BLaER1 (cell line): ENCODE data around the gene VIPAS39.

Experiments used
- H3K27ac ChIP-seq: shearing (Covaris generic); formaldehyde crosslinking; 2 replicates; pipeline ENCODE4 v1.8.1; 2022
- H3K27me3 ChIP-seq: shearing (Covaris generic); formaldehyde crosslinking; 2 replicates; pipeline ENCODE4 v1.8.1; 2022
- H3K36me3 ChIP-seq: shearing (Covaris generic); formaldehyde crosslinking; 2 replicates; pipeline ENCODE4 v1.8.1; 2022
- H3K4me1 ChIP-seq: shearing (Covaris generic); formaldehyde crosslinking; 2 replicates; pipeline ENCODE4 v1.8.1; 2022
- H3K4me2 ChIP-seq: shearing (Covaris generic); formaldehyde crosslinking; 2 replicates; pipeline ENCODE4 v1.8.1; 2022
- H3K4me3 ChIP-seq: shearing (Covaris generic); formaldehyde crosslinking; 2 replicates; pipeline ENCODE4 v1.8.1; 2022
- H3K9ac ChIP-seq: shearing (Covaris generic); formaldehyde crosslinking; 2 replicates; pipeline ENCODE4 v1.8.1; 2022
- H3K9me3 ChIP-seq: shearing (Covaris generic); formaldehyde crosslinking; 2 replicates; pipeline ENCODE4 v1.8.1; 2022
- H4K20me1 ChIP-seq: shearing (Covaris generic); formaldehyde crosslinking; 2 replicates; pipeline ENCODE4 v1.8.1; 2022
- Cebpa-rat ChIP-seq: shearing (Covaris generic); IDR thresholded peaks from 2 replicates; pipeline ENCODE4 v1.8.1; 2022

VIPAS39 gene

GRCh38 chr14:77407158-77407557, 50.2 kb downstream of the VIPAS39 start:
- H3K9ac ChIP-seq, result no peak overlapping the region
- H3K27ac ChIP-seq, result no peak overlapping the region
- peak overlapping the region; percentile 0; the same call in 1 of the 2 replicates for H3K4me2 ChIP-seq
- H4K20me1 ChIP-seq, result no peaks in the 10 kb centered on the region
- H3K4me1 ChIP-seq, result peaks cover 5% of the 10 kb centered on the region; the same call in 1 of the 2 replicates
- H3K9me3 ChIP-seq, result no peaks in the 10 kb centered on the region
- no peaks in the 10 kb centered on the region for H3K27me3 ChIP-seq
- no peak overlapping the region for H3K4me3 ChIP-seq
- TF ChIP-seq Cebpa-rat, result no peak
- no peaks in the 10 kb centered on the region for H3K36me3 ChIP-seq

DNA sequence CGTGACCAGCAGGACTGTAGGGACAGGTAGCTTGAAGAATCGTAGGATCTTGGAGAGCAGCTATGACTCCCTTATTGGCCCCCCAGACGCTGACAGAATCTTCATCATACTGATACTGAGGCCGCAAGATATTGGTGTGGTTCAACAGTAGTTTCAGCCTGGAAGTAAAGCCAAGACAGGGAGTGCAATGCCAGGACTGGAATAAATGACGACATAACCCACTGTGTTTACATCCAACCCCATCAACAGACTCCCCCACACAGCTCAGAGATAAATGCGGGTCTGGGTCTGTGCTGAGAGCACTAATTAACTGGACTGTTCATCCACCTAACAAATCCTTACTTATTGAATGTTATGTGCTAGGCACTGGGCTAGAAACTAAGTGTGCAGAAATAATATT, 50.7 kb downstream of the VIPAS39 start:
- H3K36me3 ChIP-seq, result no peaks in the 10 kb centered on the region
- no peak overlapping the region for H3K4me2 ChIP-seq
- peaks cover 5% of the 10 kb centered on the region; the same call in 1 of the 2 replicates for H3K4me1 ChIP-seq
- H3K27me3 ChIP-seq, result no peaks in the 10 kb centered on the region
- H3K9ac ChIP-seq, result no peak overlapping the region
- H4K20me1 ChIP-seq, result no peaks in the 10 kb centered on the region
- no peak for TF ChIP-seq Cebpa-rat
- H3K27ac ChIP-seq, result no peak overlapping the region
- no peak overlapping the region for H3K4me3 ChIP-seq
- no peaks in the 10 kb centered on the region for H3K9me3 ChIP-seq

DNA sequence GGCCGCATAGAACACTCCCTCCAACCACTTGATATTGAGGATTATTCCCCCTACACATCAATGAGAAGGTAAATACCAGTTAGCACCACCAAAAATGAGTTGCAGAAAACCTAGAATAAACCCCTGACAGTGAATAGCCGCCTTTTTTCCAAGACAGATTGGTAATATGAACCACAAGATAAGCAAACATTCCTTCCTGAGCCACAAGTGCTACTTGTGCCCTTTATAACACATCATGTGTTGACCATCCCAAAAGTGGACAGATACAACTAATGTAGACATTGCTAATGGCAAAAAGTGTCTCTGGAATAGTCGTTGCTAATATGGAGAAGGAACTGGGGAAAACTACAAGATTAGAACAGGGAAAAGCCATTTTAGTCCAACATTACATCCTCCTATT, 51.3 kb downstream of the VIPAS39 start:
- Histone ChIP-seq H3K36me3 (no peaks in the 10 kb centered on the region), H3K4me1 (peaks cover 5% of the 10 kb centered on the region; the same call in 1 of the 2 replicates), H3K4me3 (no peak overlapping the region), H3K9me3 (no peaks in the 10 kb centered on the region), H4K20me1 (no peaks in the 10 kb centered on the region), H3K4me2 (no peak overlapping the region), H3K9ac (no peak overlapping the region), H3K27me3 (no peaks in the 10 kb centered on the region), H3K27ac (no peak overlapping the region)
- TF ChIP-seq Cebpa-rat, result no peak

- no peaks in the 10 kb centered on the region for H3K36me3 ChIP-seq
Measured at GRCh38 chr14:77403768-77404167, 53.6 kb downstream of the VIPAS39 start.

DNA sequence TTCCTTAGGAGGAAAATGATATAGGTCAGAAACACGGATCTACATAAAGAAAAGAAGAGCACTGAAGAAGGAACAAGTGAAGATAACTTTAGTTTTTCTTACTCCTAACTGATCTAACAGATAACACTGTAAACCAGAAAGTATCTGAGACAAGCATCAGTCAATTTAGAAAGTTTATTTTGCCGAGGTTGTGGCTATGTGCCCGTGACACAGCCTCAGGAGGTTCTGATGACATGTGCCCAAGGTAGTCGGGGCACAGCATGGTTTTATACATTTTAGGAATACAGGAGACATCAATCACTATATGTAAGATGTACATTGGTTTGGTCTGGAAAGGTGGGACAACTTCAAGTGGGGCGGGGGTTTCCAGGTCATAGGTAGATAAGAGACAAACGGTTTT, 57.2 kb downstream of the VIPAS39 start:
- Histone ChIP-seq H3K9ac (no peak overlapping the region), H3K9me3 (peaks cover 7% of the 10 kb centered on the region), H3K36me3 (no peaks in the 10 kb centered on the region), H3K27me3 (no peaks in the 10 kb centered on the region), H3K4me1 (no peaks in the 10 kb centered on the region), H4K20me1 (no peaks in the 10 kb centered on the region), H3K4me3 (no peak overlapping the region), H3K4me2 (no peak overlapping the region), H3K27ac (no peak overlapping the region)
- TF ChIP-seq Cebpa-rat, result no peak

More at GRCh38 chr14:77403768-77404167, 53.6 kb downstream of the VIPAS39 start:
- Histone ChIP-seq H3K4me1 (peaks cover 5% of the 10 kb centered on the region; the same call in 1 of the 2 replicates), H4K20me1 (no peaks in the 10 kb centered on the region), H3K27ac (no peak overlapping the region), H3K9ac (no peak overlapping the region), H3K4me3 (no peak overlapping the region), H3K4me2 (no peak overlapping the region), H3K9me3 (no peaks in the 10 kb centered on the region), H3K27me3 (no peaks in the 10 kb centered on the region)
- no peak for TF ChIP-seq Cebpa-rat

DNA sequence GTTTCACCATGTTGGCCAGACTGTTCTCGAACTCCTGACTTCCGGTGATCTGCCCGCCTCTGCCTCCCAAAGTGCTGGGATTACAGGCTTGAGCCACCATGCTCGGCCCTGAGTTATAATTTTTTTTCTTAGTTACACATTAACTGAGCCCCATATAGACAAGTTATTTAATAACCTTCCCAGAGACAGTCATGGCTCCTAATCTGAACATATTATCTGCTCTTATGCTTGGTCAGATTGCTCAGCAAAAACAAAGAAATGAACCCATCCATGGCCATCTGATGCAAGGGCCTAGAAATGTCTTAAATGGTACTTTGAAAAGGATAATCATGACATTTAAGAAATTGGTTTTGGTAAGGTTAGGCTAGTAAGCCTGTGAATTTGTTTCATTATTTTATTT, 67.2 kb downstream of the VIPAS39 start:
- Histone ChIP-seq H3K36me3 (no peaks in the 10 kb centered on the region), H3K4me3 (no peak overlapping the region), H3K4me2 (no peak overlapping the region), H3K4me1 (no peaks in the 10 kb centered on the region), H4K20me1 (no peaks in the 10 kb centered on the region), H3K9me3 (no peaks in the 10 kb centered on the region), H3K9ac (no peak overlapping the region), H3K27ac (no peak overlapping the region), H3K27me3 (no peaks in the 10 kb centered on the region)
- TF ChIP-seq Cebpa-rat, result no peak

GRCh38 chr14:77378701-77379100, 78.7 kb downstream of the VIPAS39 start:
- no peak for TF ChIP-seq Cebpa-rat
- Histone ChIP-seq H3K9ac (no peak overlapping the region), H3K36me3 (no peaks in the 10 kb centered on the region), H3K4me2 (no peak overlapping the region), H3K27ac (no peak overlapping the region), H3K9me3 (no peaks in the 10 kb centered on the region), H4K20me1 (no peaks in the 10 kb centered on the region), H3K4me1 (peaks cover 21% of the 10 kb centered on the region), H3K27me3 (no peaks in the 10 kb centered on the region), H3K4me3 (no peak overlapping the region)

GRCh38 chr14:77377502-77377844, 79.9 kb downstream of the VIPAS39 start:
- no peaks in the 10 kb centered on the region for H3K9me3 ChIP-seq
- H3K36me3 ChIP-seq, result no peaks in the 10 kb centered on the region
- no peak for TF ChIP-seq Cebpa-rat
- H3K4me3 ChIP-seq, result peak overlapping the region; percentile 90
- H3K9ac ChIP-seq, result peak overlapping the region; percentile 91; the same call in 1 of the 2 replicates
- no peaks in the 10 kb centered on the region for H4K20me1 ChIP-seq
- peaks cover 22% of the 10 kb centered on the region for H3K4me1 ChIP-seq
- no peak overlapping the region for H3K27ac ChIP-seq
- peak overlapping the region; percentile 93 for H3K4me2 ChIP-seq
- no peaks in the 10 kb centered on the region for H3K27me3 ChIP-seq

DNA sequence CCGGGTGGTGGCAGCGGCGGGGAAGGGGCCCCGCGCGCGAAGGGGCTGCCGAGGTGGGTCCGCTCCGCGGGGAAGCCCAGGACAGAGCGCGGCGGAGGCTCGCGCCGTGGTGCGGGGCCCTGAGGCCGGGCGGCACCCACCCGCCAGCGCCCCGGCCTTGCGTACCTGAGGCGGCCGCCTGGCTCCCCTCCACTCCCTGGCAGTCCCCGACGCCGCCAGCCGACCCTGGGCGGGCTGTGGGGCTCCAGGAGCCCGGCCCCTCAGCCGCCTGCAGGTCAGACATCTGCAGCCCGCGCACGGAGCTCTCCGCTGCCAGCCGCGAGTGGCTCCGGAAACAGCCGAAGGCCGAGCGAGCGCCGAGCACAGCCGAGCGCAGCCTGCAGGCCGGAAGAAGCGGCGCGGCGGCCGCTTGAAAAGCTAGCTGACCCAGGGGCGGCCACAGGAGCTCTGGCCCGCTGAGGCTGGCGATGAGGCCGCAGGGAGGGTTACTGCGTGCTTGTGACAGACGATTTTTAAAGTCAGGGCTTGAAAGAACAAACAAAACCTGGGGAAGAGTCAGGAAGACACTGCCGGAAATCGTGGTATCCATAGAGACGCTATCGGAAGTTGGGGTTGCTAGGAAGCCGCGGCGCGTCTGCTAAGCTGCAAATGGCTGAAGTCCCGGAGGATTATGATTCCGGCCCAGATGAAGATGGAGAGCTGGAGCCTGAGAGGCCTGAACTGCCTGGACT, 80.5 kb downstream of the VIPAS39 start, which contains the start of the genes SAMD15 and TMED8:
SAMD15 (plus strand) TSS at position 609 of the 731 bp plus-strand sequence; CDS start at position 649, 40 bp downstream.
TMED8 (minus strand) TSS at position 324 of the 731 bp plus-strand sequence; CDS start at position 283, 41 bp downstream.
- Histone ChIP-seq H3K27ac (peak within 1 kb of the TSS; percentile 85), H3K9ac (peak within 1 kb of the TSS; percentile 91), H3K4me1 (peaks cover 28% of the 10 kb centered on the region), H3K4me2 (peak within 1 kb of the TSS; percentile 93), H4K20me1 (no peaks in the 10 kb centered on the region), H3K4me3 (peak within 1 kb of the TSS; percentile 90), H3K36me3 (no peaks in the 10 kb centered on the region), H3K27me3 (no peaks in the 10 kb centered on the region), H3K9me3 (no peaks in the 10 kb centered on the region)
- TF ChIP-seq Cebpa-rat, result no peak
